ENCODE results near the gene RAB5IF.
"Not testable (repeated sequence)": the region's sequence is repeated elsewhere in the genome, so short reads cannot be mapped to it uniquely, and the experiment has no call there.

The RAB5IF gene

DNA sequence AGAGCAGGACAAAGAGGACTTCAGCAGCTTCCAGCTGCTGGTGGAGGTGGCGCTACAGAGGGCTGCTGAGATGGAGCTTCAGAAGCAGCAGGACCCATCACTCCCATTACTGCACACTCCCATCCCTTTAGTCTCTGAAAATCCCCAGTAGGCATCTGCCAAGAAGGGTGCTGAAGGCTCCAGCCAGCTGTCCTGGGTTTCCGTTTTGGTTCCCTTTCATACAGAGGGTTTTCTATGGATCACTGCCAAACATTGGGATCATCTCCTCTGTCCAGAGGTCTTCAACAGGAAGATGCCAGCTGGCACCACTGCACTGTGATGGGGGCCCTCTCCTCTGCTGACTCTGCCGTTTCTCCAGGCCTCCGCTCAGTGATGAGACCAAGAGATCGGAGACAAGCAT is 14.3 kb upstream of the RAB5IF start:
- Histone ChIP-seq H3K9me3 (ENCODE audit: insufficient read depth, low read depth, low read length) (no peaks in the 10 kb centered on the region), H3K9ac (ENCODE audit: low read depth, low read length) (no peak overlapping the region), H3K36me3 (ENCODE audit: insufficient read depth, low read length) (peaks cover 46% of the 10 kb centered on the region), H3K27ac (ENCODE audit: low read depth, low read length) (no peak overlapping the region; the same call in 1 of the 2 replicates), H3K27me3 (ENCODE audit: insufficient read depth, low read length) (no peaks in the 10 kb centered on the region), H3K4me3 (ENCODE audit: low read length) (no peak overlapping the region), H3K4me1 (ENCODE audit: insufficient read depth, low read length) (peaks cover 19% of the 10 kb centered on the region)
- WGBS, result 91% methylated on average over 5 of the region's 5 CpGs

DNA sequence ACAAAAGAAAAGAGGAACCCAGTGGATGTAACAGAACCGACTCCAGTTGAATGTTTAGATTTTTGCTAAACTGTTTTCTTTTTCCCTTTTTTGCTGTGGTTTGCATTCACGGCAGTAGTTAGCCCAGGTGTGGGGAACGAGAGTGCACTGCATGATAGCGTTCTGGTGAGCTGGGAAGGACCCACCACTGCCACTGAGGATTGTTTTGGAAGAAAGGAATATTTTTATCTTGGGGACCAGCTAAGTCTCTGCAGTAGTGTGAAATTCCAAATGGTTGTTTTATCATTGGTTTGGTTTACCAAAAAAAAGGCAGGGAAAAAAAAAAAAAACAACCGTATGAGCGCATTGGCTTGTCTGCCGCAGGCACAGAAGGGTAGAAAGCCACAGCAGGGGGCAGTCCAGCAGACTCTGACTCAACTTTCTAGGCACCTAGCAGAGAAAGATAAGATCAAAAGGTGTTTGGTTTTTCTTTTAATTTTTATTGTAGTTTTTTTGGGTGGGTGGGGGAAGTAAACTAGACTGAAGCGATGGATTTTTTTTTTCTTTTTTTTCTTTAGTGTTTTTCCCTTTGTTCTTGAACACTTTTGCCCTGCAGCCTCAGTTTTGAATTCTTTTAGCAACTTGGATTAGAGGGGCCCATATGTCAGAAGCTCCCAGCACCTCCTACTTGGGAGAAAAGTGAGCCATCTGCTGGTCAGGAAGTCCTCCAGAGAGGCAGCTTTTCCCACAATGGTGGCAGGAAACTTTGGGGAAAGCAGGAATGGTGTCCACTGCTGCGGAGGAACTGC is 13.5 kb upstream of the RAB5IF start:
- WGBS, result 73% methylated on average over 8 of the region's 9 CpGs
- H3K36me3 ChIP-seq (ENCODE audit: insufficient read depth, low read length), result peaks cover 42% of the 10 kb centered on the region
- no peaks in the 10 kb centered on the region for H3K9me3 ChIP-seq (ENCODE audit: insufficient read depth, low read depth, low read length)
- H3K27ac ChIP-seq (ENCODE audit: low read depth, low read length), result no peak overlapping the region
- H3K4me1 ChIP-seq (ENCODE audit: insufficient read depth, low read length), result peaks cover 13% of the 10 kb centered on the region
- no peak overlapping the region for H3K4me3 ChIP-seq (ENCODE audit: low read length)
- H3K9ac ChIP-seq (ENCODE audit: low read depth, low read length), result no peak overlapping the region
- no peaks in the 10 kb centered on the region for H3K27me3 ChIP-seq (ENCODE audit: insufficient read depth, low read length)

DNA sequence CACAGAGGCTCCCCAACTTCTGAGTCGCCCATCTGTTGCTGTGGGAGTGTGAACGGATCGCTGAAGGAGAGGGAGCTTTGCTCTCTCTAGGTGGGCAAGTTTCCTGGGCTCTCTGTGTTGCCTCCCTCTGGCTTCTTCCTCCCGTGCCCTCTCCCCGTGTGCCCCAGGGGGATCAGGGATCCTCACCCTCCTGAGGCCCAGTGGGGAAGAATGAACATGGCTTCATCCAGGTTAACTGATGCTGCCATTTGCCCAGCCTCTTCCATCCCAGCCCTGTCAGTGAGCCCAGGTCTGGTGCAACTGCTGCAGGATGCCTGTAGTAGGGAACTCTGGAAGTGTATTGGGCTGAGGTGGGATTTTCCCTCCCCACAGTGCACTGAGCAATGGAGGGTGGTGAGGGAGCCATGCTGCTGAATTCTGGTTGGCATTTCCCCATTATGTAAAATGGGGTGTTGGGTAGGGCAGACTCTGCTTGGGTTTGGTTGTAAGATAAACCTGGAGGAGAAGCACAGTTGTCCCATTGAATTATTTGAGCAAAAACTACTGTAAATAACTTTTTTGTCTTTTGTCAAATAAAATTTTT is 12.1 kb upstream of the RAB5IF start:
- WGBS, result 93% methylated on average over 5 of the region's 5 CpGs
- H3K9ac ChIP-seq (ENCODE audit: low read depth, low read length), result no peak overlapping the region
- no peak overlapping the region for H3K27ac ChIP-seq (ENCODE audit: low read depth, low read length)
- no peak overlapping the region for H3K4me3 ChIP-seq (ENCODE audit: low read length)
- no peaks in the 10 kb centered on the region for H3K27me3 ChIP-seq (ENCODE audit: insufficient read depth, low read length)
- H3K36me3 ChIP-seq (ENCODE audit: insufficient read depth, low read length), result peaks cover 36% of the 10 kb centered on the region
- no peaks in the 10 kb centered on the region for H3K9me3 ChIP-seq (ENCODE audit: insufficient read depth, low read depth, low read length)
- peaks cover 18% of the 10 kb centered on the region for H3K4me1 ChIP-seq (ENCODE audit: insufficient read depth, low read length)

DNA sequence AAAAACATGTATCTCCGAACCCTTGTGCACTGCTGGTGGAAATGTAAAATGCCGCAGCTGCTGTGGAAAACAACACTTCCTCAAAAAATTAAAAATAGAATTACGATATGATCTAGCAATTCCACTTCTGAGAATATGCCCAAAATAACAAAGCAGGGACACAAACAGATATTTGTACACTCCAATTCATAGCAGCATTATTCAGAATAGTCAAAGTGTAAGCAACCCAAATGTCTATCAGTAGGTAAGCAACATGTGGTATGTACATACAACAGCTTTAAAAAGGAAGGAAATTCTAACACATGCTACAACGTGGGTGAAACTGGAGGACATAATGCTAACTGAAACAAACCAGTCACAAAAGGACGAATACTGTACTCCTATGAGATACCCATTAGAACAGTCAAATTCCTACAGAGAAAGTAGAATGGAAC is 5.7 kb upstream of the RAB5IF start:
- Histone ChIP-seq H3K36me3 (ENCODE audit: insufficient read depth, low read length) (no peaks in the 10 kb centered on the region), H3K9ac (ENCODE audit: low read depth, low read length) (no peak overlapping the region), H3K27ac (ENCODE audit: low read depth, low read length) (no peak overlapping the region), H3K4me3 (ENCODE audit: low read length) (no peak overlapping the region), H3K4me1 (ENCODE audit: insufficient read depth, low read length) (peaks cover 15% of the 10 kb centered on the region), H3K9me3 (ENCODE audit: insufficient read depth, low read depth, low read length) (no peaks in the 10 kb centered on the region), H3K27me3 (ENCODE audit: insufficient read depth, low read length) (no peaks in the 10 kb centered on the region)
- 99% methylated on average over 4 of the region's 5 CpGs for WGBS

DNA sequence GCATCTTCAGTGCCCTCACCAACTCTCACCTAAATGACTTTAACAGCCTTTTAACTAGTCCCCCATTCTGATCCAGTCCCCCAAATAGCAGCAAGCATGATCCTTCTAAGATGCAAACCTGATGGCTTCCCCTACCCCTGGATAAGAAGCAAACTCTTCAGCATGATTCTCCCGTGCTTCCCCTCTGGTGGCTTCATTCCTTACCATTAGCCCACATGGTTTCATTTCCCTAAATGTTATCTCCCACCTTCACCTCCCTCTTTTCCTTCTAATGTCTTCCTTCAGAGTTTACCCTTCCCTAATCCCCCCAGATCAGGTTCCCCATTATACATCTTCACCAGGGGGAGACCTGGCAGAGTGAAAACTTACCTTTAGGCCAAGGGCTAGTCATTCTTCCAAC is 4.0 kb upstream of the RAB5IF start:
- peaks cover 18% of the 10 kb centered on the region for H3K4me1 ChIP-seq (ENCODE audit: insufficient read depth, low read length)

DNA sequence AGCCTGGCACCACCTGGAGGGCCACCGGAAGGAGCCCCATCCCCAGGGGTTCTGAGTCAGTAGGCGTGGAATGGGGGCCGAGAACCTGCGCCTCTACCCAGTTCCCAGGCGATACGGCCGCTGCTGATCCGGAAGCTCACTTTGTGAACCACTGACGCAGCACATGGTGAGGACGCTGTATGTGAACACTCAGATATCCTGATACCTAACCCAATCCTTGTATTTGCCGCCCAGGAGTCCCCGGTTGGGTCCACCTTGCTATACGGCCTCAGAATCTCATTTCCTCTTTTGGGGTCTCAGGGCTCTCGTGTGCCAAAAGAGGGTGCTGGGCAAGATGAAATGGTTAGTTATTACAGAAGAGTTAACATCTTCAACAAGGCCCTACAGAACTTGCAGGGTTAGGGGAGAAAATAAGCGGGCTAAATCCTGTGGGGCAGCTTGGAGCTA is 604 bp upstream of the RAB5IF start:
- Histone ChIP-seq H3K4me3 (ENCODE audit: low read length) (peak overlapping the region; percentile 28), H3K36me3 (ENCODE audit: insufficient read depth, low read length) (peaks cover 25% of the 10 kb centered on the region), H3K9ac (ENCODE audit: low read depth, low read length) (peak overlapping the region; percentile 42; the same call in 1 of the 2 replicates), H3K9me3 (ENCODE audit: insufficient read depth, low read depth, low read length) (no peaks in the 10 kb centered on the region), H3K27ac (ENCODE audit: low read depth, low read length) (peak overlapping the region; percentile 48; the same call in 1 of the 2 replicates), H3K4me1 (ENCODE audit: insufficient read depth, low read length) (peaks cover 9% of the 10 kb centered on the region), H3K27me3 (ENCODE audit: insufficient read depth, low read length) (no peaks in the 10 kb centered on the region)
- WGBS, result 82% methylated on average over 15 of the region's 15 CpGs

More for the DNA sequence above, 4.0 kb upstream of the RAB5IF start:
- Histone ChIP-seq H3K36me3 (ENCODE audit: insufficient read depth, low read length) (no peaks in the 10 kb centered on the region), H3K27ac (ENCODE audit: low read depth, low read length) (no peak overlapping the region), H3K4me3 (ENCODE audit: low read length) (no peak overlapping the region), H3K9me3 (ENCODE audit: insufficient read depth, low read depth, low read length) (no peaks in the 10 kb centered on the region), H3K9ac (ENCODE audit: low read depth, low read length) (no peak overlapping the region), H3K27me3 (ENCODE audit: insufficient read depth, low read length) (no peaks in the 10 kb centered on the region)
- 74% methylated on average over 1 of the region's 1 CpG for WGBS

DNA sequence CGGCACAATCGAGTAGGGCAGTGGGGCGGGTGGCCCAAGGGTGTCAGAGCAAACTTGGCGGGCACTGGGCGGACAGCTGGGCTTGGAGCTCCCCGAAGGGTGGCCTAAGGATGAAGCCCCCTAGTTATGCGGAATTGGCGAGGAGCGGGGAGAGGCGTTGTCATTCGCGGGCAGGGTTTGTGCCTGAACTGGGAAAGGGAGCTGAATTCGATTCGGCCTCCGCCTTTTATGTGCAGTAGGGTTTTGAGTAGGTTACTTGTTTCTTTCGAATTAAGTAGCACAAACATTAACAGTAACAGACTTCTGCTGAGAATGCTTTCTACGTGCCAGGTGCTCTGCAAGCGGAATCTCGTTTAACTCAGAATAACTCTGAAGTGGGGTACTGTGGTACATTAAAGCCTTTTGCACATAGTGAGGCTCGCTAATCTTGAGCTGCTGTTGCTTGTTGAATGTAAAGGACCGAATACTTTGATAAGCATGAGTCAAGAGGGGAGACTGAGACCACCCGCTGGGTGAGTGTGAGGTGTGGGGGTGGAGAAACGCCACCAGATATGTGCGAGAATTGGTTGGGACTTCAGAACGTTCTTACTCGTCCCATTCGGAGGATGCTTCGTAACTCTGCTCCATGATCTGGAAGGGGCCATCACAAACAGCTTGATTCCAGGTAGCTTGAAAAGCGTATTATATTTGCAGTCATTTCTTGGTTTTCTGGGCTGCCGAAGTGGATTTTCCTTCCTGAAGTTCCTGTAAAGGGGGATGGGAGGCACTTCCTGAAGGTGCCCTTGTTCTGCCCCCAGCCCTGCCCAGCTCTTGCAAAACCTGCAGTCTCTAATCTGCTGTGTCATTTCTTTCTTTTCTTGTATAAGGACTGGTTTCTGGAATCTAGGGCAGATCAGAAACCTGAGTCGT is 833 bp downstream of the RAB5IF start:
- peak overlapping the region; percentile 86 for H3K27ac ChIP-seq (ENCODE audit: low read depth, low read length)
- H3K36me3 ChIP-seq (ENCODE audit: insufficient read depth, low read length), result peaks cover 39% of the 10 kb centered on the region
- H3K9ac ChIP-seq (ENCODE audit: low read depth, low read length), result peak overlapping the region; percentile 85
- peaks cover 9% of the 10 kb centered on the region for H3K4me1 ChIP-seq (ENCODE audit: insufficient read depth, low read length)
- WGBS, result 4% methylated on average over 30 of the region's 31 CpGs
- H3K27me3 ChIP-seq (ENCODE audit: insufficient read depth, low read length), result no peaks in the 10 kb centered on the region
- H3K4me3 ChIP-seq (ENCODE audit: low read length), result peak overlapping the region; percentile 95
- H3K9me3 ChIP-seq (ENCODE audit: insufficient read depth, low read depth, low read length), result no peaks in the 10 kb centered on the region

DNA sequence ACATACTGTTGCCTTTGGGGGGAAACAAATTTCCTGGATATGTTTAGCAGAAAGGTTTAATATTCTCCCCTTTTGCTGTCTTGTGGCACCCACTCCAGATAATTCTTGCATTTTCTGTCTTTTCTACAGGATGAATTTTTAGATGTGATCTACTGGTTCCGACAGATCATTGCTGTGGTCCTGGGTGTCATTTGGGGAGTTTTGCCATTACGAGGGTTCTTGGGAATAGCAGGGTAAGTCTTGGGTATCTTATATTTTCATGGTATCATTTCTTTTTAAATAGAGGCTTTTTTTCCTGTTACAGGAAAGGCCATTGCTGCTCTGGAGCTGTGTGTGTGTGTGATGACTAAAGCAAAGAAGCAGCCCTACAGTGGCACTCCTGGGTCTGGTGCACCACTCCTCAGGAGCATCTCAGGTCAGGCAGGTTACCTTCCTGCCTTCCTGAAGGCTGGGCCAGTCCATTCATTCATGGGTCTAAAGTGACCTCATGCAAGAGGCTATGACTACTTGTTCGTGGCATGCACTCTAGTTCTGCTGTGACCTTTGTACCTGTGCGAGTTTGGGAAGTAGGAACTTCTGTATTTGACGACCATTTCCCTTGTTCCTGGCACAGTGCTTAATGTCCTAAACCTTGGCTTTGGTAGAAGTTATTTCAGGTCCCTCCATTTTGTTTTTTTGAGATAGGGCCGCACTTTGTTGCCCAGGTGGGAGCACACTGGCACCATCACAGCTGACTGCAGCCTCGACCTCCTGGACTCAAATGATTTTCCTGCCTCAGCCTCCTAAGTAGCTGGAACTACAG is 2.2 kb downstream of the RAB5IF start:
- WGBS, result 97% methylated on average over 7 of the region's 7 CpGs
- H3K9me3 ChIP-seq (ENCODE audit: insufficient read depth, low read depth, low read length), result no peaks in the 10 kb centered on the region
- no peaks in the 10 kb centered on the region for H3K27me3 ChIP-seq (ENCODE audit: insufficient read depth, low read length)
- H3K4me1 ChIP-seq (ENCODE audit: insufficient read depth, low read length), result peaks cover 9% of the 10 kb centered on the region
- peak overlapping the region; percentile 14; the same call in 1 of the 2 replicates for H3K4me3 ChIP-seq (ENCODE audit: low read length)
- peaks cover 51% of the 10 kb centered on the region for H3K36me3 ChIP-seq (ENCODE audit: insufficient read depth, low read length)
- no peak overlapping the region for H3K27ac ChIP-seq (ENCODE audit: low read depth, low read length)
- H3K9ac ChIP-seq (ENCODE audit: low read depth, low read length), result no peak overlapping the region

DNA sequence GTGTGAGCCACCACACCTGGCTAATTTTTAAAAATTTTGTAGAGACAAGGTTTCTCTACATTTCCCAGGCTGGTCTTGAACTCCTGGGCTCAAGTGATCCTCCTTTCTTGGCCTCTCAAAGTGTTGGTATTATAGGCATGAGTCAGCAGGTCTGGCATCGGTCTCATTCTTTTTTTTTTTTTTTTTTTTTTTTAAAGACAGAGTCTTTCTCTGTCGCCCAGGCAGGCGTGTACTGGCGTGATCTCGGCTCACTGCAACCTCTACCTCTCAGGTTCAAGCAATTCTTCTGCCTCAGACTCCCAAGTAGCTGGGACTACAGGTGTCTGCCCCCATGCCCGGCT is 2.8 kb downstream of the RAB5IF start:
- not testable (repeated sequence) for H3K9me3 ChIP-seq (ENCODE audit: insufficient read depth, low read depth, low read length); H3K9ac ChIP-seq (ENCODE audit: low read depth, low read length); H3K4me1 ChIP-seq (ENCODE audit: insufficient read depth, low read length); H3K27me3 ChIP-seq (ENCODE audit: insufficient read depth, low read length); H3K27ac ChIP-seq (ENCODE audit: low read depth, low read length); H3K4me3 ChIP-seq (ENCODE audit: low read length)
- peaks cover 55% of the 10 kb centered on the region for H3K36me3 ChIP-seq (ENCODE audit: insufficient read depth, low read length)
- 98% methylated on average over 6 of the region's 6 CpGs for WGBS

DNA sequence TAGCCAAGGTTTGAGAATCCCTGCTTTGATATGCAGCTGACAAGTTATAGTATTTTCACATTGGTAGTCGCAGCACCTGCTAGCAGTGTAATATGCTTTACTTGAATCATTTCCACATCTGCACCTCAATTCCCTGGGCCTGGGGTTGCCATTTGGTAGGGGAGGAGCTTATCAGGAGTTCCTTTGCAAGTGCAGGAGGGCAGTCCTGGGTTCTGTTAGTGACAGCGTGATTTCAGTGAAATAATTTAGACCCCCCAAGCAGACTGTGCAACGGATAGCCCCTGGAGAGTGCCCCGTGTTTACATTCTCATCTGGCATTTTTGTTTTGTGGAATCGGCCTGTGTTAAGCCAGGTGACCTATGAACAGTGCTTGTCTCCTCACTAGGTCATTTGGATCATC is 6.0 kb downstream of the RAB5IF start:
- no peaks in the 10 kb centered on the region for H3K9me3 ChIP-seq (ENCODE audit: insufficient read depth, low read depth, low read length)
- H3K36me3 ChIP-seq (ENCODE audit: insufficient read depth, low read length), result peaks cover 68% of the 10 kb centered on the region
- H3K27me3 ChIP-seq (ENCODE audit: insufficient read depth, low read length), result no peaks in the 10 kb centered on the region
- WGBS, result 94% methylated on average over 5 of the region's 5 CpGs
- H3K4me3 ChIP-seq (ENCODE audit: low read length), result no peak overlapping the region
- H3K9ac ChIP-seq (ENCODE audit: low read depth, low read length), result no peak overlapping the region
- H3K27ac ChIP-seq (ENCODE audit: low read depth, low read length), result no peak overlapping the region
- H3K4me1 ChIP-seq (ENCODE audit: insufficient read depth, low read length), result peaks cover 5% of the 10 kb centered on the region

Data from HUES64 (cell line).